Type B pancreatic cell (in vitro differentiated cells): ENCODE results near the gene NSD2. TPM values are rescaled to one million over a fixed set of nuclear protein-coding genes. Genes with fewer than 3 reads are reported as not detected.
"Not testable (repeated sequence)": the region's sequence is repeated elsewhere in the genome, so short reads cannot be mapped to it uniquely, and the experiment has no call there.

Source experiments
- DNase-seq: peaks from one replicate; pipeline ENCODE4 v3.0.0; 2021; ENCODE audit warnings: mixed read lengths; ENCODE audit not compliant: unreplicated experiment; ENCODE audit errors: extremely low spot score
- H3K27ac Mint-ChIP-seq: 2 replicates; pipeline ENCODE4 v1.8.0; 2021; ENCODE audit warnings: mild to moderate bottlenecking, mixed read lengths
- H3K27me3 Mint-ChIP-seq: 2 replicates; pipeline ENCODE4 v1.8.0; 2021; ENCODE audit warnings: mixed read lengths
- H3K36me3 Mint-ChIP-seq: 2 replicates; pipeline ENCODE4 v1.8.0; 2021; ENCODE audit warnings: mixed read lengths
- H3K4me1 Mint-ChIP-seq: one replicate; pipeline ENCODE4 v1.8.0; 2021; ENCODE audit warnings: mixed read lengths; ENCODE audit not compliant: unreplicated experiment
- H3K4me3 Mint-ChIP-seq: 2 replicates; pipeline ENCODE4 v1.8.0; 2021; ENCODE audit warnings: mild to moderate bottlenecking, mixed read lengths
- H3K9me3 Mint-ChIP-seq: 2 replicates; pipeline ENCODE4 v1.8.0; 2021; ENCODE audit warnings: mixed read lengths
- total RNA-seq: library from RNA; stranded (reverse); gene quantifications from 2 replicates; pipeline ENCODE4 v1.2.1, GENCODE V29; 2021; ENCODE audit warnings: low replicate concordance
- TF ChIP-seq, protein P1 (sequence below): fragments of 200-600 bp; sonication (generic); conservative IDR thresholded peaks from 2 replicates; pipeline ENCODE4 v1.5.0; 2021; ENCODE audit warnings: antibody characterized with exemption, mild to moderate bottlenecking

The NSD2 gene
- total RNA-seq, 1 donor from 2014 or later = 156 TPM

DNA sequence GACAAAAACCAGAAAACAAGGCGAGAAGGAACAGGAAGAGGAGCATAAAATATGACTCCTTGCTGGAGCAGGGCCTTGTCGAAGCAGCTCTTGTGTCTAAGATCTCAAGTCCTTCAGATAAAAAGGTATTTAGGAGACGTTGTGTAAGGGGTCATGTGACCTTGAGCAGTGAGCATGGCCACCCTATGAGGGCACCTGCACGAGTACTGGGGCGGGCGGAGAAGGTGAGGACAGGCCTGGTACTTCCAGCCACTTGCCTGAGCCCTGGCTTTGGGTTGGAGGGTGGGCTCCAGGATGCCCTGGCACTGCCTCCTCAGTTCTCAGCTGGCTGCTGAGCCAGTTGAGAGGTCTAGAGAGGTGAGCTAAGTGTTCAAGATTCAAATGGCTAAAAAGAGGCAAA lies 29.9 kb downstream of the NSD2 start:
- Mint-ChIP-seq H3K9me3 (no peaks in the 10 kb centered on the region), H3K4me1 (peaks cover 7% of the 10 kb centered on the region), H3K4me3 (no peak overlapping the region), H3K27ac (no peak overlapping the region), H3K36me3 (peaks cover 19% of the 10 kb centered on the region), H3K27me3 (no peaks in the 10 kb centered on the region)
- TF ChIP-seq, protein P1, sequence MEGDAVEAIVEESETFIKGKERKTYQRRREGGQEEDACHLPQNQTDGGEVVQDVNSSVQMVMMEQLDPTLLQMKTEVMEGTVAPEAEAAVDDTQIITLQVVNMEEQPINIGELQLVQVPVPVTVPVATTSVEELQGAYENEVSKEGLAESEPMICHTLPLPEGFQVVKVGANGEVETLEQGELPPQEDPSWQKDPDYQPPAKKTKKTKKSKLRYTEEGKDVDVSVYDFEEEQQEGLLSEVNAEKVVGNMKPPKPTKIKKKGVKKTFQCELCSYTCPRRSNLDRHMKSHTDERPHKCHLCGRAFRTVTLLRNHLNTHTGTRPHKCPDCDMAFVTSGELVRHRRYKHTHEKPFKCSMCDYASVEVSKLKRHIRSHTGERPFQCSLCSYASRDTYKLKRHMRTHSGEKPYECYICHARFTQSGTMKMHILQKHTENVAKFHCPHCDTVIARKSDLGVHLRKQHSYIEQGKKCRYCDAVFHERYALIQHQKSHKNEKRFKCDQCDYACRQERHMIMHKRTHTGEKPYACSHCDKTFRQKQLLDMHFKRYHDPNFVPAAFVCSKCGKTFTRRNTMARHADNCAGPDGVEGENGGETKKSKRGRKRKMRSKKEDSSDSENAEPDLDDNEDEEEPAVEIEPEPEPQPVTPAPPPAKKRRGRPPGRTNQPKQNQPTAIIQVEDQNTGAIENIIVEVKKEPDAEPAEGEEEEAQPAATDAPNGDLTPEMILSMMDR = no peak
- DNase-seq = no peak

DNA sequence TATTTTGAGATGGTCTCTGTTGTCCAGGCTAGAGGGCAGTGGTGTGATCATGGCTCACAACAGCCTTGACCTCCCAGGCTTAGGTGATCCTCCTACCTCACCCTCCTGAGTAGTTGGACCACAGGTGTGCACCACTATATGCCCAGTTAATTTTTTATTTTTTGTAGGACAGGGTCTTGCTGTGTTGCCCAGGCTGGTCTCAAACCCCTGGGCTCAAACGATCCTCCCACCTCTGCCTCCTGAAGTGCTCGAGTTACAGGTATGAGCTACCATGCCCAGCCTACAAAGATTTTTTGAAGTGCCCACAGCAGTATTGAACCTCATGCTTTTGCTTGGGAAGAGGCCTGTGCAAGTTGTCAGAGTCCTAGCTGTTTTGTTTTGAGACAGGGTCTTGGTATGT lies 31.1 kb downstream of the NSD2 start:
- H3K27me3 Mint-ChIP-seq = no peaks in the 10 kb centered on the region
- H3K9me3 Mint-ChIP-seq = no peaks in the 10 kb centered on the region
- peaks cover 12% of the 10 kb centered on the region for H3K4me1 Mint-ChIP-seq
- H3K4me3 Mint-ChIP-seq = no peak overlapping the region
- H3K36me3 Mint-ChIP-seq = peaks cover 21% of the 10 kb centered on the region
- no peak overlapping the region for H3K27ac Mint-ChIP-seq
- no peak for DNase-seq
- TF ChIP-seq, protein P1 = no peak

DNA sequence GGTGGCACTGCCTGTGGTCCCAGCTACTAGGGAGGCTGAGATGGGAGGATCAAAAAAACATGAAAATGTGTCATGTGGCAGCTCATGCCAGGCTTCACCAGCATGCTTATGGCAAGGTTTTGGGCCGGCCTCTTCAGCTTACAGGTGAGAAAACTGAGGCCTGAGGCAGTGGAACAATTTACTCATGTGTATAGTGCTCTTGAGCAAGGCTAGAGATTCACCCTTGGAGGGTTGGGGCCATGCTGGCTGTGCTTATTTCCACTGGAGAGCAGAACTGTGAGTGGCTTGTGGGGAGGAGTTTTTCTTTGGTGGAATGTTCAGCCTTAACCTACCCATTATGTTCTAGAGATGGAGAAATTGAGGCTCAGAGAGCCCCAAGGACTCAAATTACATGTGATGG lies 31.8 kb downstream of the NSD2 start:
- Mint-ChIP-seq H3K4me1 (peaks cover 16% of the 10 kb centered on the region), H3K36me3 (peaks cover 21% of the 10 kb centered on the region), H3K4me3 (no peak overlapping the region), H3K9me3 (no peaks in the 10 kb centered on the region), H3K27me3 (no peaks in the 10 kb centered on the region), H3K27ac (no peak overlapping the region)
- TF ChIP-seq, protein P1 = no peak
- no peak for DNase-seq

DNA sequence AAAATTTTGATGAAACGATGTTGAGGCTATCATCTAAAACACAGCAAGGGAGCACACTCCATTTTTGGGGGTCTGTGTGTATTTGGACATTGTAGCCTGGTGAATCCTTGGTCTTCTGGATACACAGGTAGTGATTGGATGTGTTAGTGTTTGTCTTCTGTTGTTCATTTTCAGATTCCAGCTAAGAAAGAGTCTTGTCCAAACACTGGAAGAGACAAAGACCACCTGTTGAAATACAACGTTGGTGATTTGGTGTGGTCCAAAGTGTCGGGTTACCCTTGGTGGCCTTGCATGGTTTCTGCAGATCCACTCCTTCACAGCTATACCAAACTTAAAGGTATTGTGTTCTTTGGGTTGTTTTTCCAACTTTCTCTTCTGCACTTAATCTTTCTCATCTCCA lies 32.8 kb downstream of the NSD2 start:
- H3K36me3 Mint-ChIP-seq = peaks cover 25% of the 10 kb centered on the region
- TF ChIP-seq, protein P1 = no peak
- no peaks in the 10 kb centered on the region for H3K9me3 Mint-ChIP-seq
- H3K4me3 Mint-ChIP-seq = no peak overlapping the region
- DNase-seq = no peak
- peaks cover 14% of the 10 kb centered on the region for H3K4me1 Mint-ChIP-seq
- no peak overlapping the region for H3K27ac Mint-ChIP-seq
- no peaks in the 10 kb centered on the region for H3K27me3 Mint-ChIP-seq

DNA sequence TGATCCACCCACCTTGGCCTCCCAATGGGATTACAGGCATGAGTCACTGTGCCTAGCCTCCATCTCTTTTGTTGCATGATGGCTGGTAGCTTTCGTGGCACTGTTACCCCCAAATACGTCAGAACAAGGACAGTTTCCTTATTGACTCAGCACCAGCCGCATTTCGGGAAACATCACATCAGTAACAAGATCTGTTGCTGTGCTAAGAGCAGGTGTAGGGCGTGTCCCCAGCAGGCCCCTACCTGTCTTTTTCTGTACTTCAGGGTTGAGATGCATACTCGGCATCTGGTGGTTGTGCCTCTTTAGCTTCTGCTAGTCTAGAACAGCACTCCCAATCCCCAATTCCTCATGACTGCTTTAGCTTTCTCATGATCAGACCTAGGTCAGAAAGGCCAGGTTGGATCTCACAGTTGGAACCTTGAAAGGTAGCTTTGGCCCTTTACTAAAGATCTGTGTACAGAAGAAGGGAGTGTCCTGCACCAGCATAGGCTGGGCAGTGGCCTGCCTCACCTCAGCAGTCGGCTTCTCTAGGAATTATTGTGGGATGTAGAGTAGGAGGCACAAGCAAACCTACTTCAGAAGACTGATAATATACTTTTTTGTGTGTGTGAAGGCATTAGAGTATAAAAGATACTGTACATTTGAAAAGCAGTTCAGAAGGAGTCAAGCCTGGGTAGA lies 36.8 kb downstream of the NSD2 start:
- H3K4me1 Mint-ChIP-seq = peaks cover 19% of the 10 kb centered on the region
- H3K4me3 Mint-ChIP-seq = no peak overlapping the region
- H3K27me3 Mint-ChIP-seq = no peaks in the 10 kb centered on the region
- peak overlapping the region; percentile 90 for H3K27ac Mint-ChIP-seq
- H3K36me3 Mint-ChIP-seq = peaks cover 18% of the 10 kb centered on the region
- TF ChIP-seq, protein P1 = no peak
- DNase-seq = no peak
- no peaks in the 10 kb centered on the region for H3K9me3 Mint-ChIP-seq

DNA sequence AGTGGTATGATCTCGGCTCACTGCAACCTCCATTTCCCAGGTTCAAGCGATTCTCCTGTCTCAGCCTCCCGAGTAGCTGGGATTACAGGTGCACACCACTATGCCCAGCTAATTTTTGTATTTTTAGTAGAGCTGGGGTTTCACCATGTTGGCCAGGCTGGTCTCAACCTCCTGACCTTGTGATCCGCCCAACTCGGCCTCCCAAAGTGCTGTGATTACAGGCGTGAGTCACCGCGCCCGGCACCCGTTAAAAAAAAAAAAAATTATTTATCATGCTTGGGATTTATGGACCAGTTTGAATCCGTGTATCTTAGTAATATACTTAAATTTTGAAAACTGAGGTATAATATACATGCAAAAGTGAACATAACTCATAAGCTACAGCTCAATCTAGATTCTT lies 38.5 kb downstream of the NSD2 start:
- H3K27me3 Mint-ChIP-seq, H3K4me3 Mint-ChIP-seq, DNase-seq, H3K27ac Mint-ChIP-seq, H3K9me3 Mint-ChIP-seq: not testable (repeated sequence)
- peaks cover 18% of the 10 kb centered on the region for H3K36me3 Mint-ChIP-seq
- H3K4me1 Mint-ChIP-seq = peaks cover 19% of the 10 kb centered on the region
